ENCODE results near the gene P2RY2.

P2RY2 gene

GRCh38 chr11:73185680-73186293 lies 32.3 kb upstream of the P2RY2 start:
- TF ChIP-seq, protein P1, sequence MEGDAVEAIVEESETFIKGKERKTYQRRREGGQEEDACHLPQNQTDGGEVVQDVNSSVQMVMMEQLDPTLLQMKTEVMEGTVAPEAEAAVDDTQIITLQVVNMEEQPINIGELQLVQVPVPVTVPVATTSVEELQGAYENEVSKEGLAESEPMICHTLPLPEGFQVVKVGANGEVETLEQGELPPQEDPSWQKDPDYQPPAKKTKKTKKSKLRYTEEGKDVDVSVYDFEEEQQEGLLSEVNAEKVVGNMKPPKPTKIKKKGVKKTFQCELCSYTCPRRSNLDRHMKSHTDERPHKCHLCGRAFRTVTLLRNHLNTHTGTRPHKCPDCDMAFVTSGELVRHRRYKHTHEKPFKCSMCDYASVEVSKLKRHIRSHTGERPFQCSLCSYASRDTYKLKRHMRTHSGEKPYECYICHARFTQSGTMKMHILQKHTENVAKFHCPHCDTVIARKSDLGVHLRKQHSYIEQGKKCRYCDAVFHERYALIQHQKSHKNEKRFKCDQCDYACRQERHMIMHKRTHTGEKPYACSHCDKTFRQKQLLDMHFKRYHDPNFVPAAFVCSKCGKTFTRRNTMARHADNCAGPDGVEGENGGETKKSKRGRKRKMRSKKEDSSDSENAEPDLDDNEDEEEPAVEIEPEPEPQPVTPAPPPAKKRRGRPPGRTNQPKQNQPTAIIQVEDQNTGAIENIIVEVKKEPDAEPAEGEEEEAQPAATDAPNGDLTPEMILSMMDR (IDR thresholded peaks at IDR 0.05; ENCODE audit: low read depth, low read length, poor library complexity, severe bottlenecking): no peak
- no peak for TF ChIP-seq EZH2phosphoT487 (IDR thresholded peaks at IDR 0.05; ENCODE audit: borderline replicate concordance, low read length)
- no peaks in the 10 kb centered on the region for H3K36me3 ChIP-seq (ENCODE audit: control insufficient read depth, low read length)
- no peak overlapping the region for H3K27ac ChIP-seq (ENCODE audit: low read depth, low read length)
- H3K4me3 ChIP-seq (ENCODE audit: low read length): no peak overlapping the region
- no peaks in the 10 kb centered on the region for H4K20me1 ChIP-seq (ENCODE audit: control insufficient read depth, insufficient read depth, low read depth, low read length)
- 0 out of 2 replicates have a peak, but pooled peaks cover 3% of the 10 kb centered on the region for H3F3A ChIP-seq (ENCODE audit: control insufficient read depth, insufficient read depth)
- H3K9me2 ChIP-seq (replicated peaks; ENCODE audit: control insufficient read depth, low read length): no peaks in the 10 kb centered on the region
- H3K4me1 ChIP-seq (ENCODE audit: control insufficient read depth, low read length): peaks cover 19% of the 10 kb centered on the region
- no peaks in the 10 kb centered on the region for H3K9me3 ChIP-seq (ENCODE audit: control insufficient read depth, insufficient read depth, low read length)
- H3K27me3 ChIP-seq (ENCODE audit: control insufficient read depth, low read length): no peaks in the 10 kb centered on the region
- H3K4me2 ChIP-seq (ENCODE audit: low read length): peak overlapping the region; percentile 61; the same call in 1 of the 2 replicates
- H3K79me2 ChIP-seq (ENCODE audit: control insufficient read depth, low read length): no peaks in the 10 kb centered on the region

DNA sequence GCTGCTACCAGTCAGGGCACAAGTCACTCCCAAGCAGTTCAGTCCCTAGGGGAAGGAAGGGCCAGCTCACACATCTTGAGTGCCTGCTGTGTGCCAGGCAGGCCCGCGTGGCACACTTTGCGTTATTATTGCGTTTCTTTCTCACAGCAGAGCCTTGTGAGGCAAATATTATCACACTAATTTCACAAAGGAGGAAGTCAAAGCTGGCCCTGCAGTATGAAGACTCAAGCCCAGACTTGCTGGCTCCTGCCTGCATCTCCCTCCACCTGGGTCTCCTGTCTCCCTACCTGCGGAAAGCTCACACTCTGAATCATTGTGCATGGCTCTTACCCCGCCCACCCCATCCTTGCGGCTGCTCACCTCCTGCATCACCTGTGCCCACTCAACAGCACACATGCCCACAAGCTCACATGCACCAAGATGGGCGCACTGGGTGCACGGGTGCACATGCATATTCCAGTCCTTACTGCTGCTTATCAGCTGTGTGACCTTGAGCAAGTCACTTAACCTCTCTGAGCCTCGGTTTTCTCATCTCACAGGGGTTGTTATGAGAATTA lies 31.7 kb upstream of the P2RY2 start:
- peaks cover 19% of the 10 kb centered on the region for H3K4me1 ChIP-seq (ENCODE audit: control insufficient read depth, low read length)
- no peak overlapping the region for H3K4me3 ChIP-seq (ENCODE audit: low read length)
- TF ChIP-seq, protein P1 (IDR thresholded peaks at IDR 0.05; ENCODE audit: low read depth, low read length, poor library complexity, severe bottlenecking): no peak
- TF ChIP-seq EZH2phosphoT487 (IDR thresholded peaks at IDR 0.05; ENCODE audit: borderline replicate concordance, low read length): no peak

DNA sequence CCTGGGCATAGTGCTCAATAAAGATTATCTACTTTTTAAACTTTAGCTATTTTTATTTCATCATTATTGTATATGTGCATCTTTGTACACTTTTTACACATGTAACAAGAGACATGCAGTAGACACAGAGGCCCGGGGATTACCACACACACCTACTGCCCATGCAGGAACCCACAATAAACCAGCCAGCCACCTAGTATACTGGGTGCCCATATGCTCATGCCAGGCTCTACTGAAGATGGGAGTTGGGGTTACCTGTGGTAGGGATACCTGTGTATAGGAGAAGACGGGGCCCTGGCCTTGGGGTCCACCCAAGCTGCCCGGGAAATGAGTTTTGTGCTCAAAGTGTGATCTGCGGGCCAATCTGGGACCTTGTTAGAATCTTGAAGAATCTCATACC lies 31.2 kb upstream of the P2RY2 start:
- Histone ChIP-seq H3K79me2 (ENCODE audit: control insufficient read depth, low read length) (no peaks in the 10 kb centered on the region), H3K27ac (ENCODE audit: low read depth, low read length) (no peak overlapping the region), H3K27me3 (ENCODE audit: control insufficient read depth, low read length) (no peaks in the 10 kb centered on the region), H3K4me1 (ENCODE audit: control insufficient read depth, low read length) (peaks cover 19% of the 10 kb centered on the region), H3F3A (ENCODE audit: control insufficient read depth, insufficient read depth) (0 out of 2 replicates have a peak, but pooled peaks cover 3% of the 10 kb centered on the region), H3K4me2 (ENCODE audit: low read length) (no peak overlapping the region), H4K20me1 (ENCODE audit: control insufficient read depth, insufficient read depth, low read depth, low read length) (no peaks in the 10 kb centered on the region), H3K9me3 (ENCODE audit: control insufficient read depth, insufficient read depth, low read length) (no peaks in the 10 kb centered on the region), H3K36me3 (ENCODE audit: control insufficient read depth, low read length) (no peaks in the 10 kb centered on the region), H3K9me2 (replicated peaks; ENCODE audit: control insufficient read depth, low read length) (no peaks in the 10 kb centered on the region), H3K4me3 (ENCODE audit: low read length) (no peak overlapping the region)
- TF ChIP-seq, protein P1 (IDR thresholded peaks at IDR 0.05; ENCODE audit: low read depth, low read length, poor library complexity, severe bottlenecking): no peak
- TF ChIP-seq EZH2phosphoT487 (IDR thresholded peaks at IDR 0.05; ENCODE audit: borderline replicate concordance, low read length): no peak

More for the DNA sequence above, 31.7 kb upstream of the P2RY2 start:
- H3K9me2 ChIP-seq (replicated peaks; ENCODE audit: control insufficient read depth, low read length): no peaks in the 10 kb centered on the region
- no peak overlapping the region for H3K27ac ChIP-seq (ENCODE audit: low read depth, low read length)
- 0 out of 2 replicates have a peak, but pooled peaks cover 3% of the 10 kb centered on the region for H3F3A ChIP-seq (ENCODE audit: control insufficient read depth, insufficient read depth)
- H3K79me2 ChIP-seq (ENCODE audit: control insufficient read depth, low read length): no peaks in the 10 kb centered on the region
- H3K4me2 ChIP-seq (ENCODE audit: low read length): no peak overlapping the region
- H3K9me3 ChIP-seq (ENCODE audit: control insufficient read depth, insufficient read depth, low read length): no peaks in the 10 kb centered on the region
- H3K27me3 ChIP-seq (ENCODE audit: control insufficient read depth, low read length): no peaks in the 10 kb centered on the region
- no peaks in the 10 kb centered on the region for H4K20me1 ChIP-seq (ENCODE audit: control insufficient read depth, insufficient read depth, low read depth, low read length)
- no peaks in the 10 kb centered on the region for H3K36me3 ChIP-seq (ENCODE audit: control insufficient read depth, low read length)

All from DOHH2 (cell line).